GM21825 (cell line): ENCODE results near the gene KMT2D.

Experiments
- ATAC-seq: cut with Tn5 transposase; IDR thresholded peaks from one replicate; pipeline ENCODE4 v1.9.1; 2021; ENCODE audit warnings: mild to moderate bottlenecking, moderate library complexity; ENCODE audit not compliant: unreplicated experiment

Gene KMT2D

DNA sequence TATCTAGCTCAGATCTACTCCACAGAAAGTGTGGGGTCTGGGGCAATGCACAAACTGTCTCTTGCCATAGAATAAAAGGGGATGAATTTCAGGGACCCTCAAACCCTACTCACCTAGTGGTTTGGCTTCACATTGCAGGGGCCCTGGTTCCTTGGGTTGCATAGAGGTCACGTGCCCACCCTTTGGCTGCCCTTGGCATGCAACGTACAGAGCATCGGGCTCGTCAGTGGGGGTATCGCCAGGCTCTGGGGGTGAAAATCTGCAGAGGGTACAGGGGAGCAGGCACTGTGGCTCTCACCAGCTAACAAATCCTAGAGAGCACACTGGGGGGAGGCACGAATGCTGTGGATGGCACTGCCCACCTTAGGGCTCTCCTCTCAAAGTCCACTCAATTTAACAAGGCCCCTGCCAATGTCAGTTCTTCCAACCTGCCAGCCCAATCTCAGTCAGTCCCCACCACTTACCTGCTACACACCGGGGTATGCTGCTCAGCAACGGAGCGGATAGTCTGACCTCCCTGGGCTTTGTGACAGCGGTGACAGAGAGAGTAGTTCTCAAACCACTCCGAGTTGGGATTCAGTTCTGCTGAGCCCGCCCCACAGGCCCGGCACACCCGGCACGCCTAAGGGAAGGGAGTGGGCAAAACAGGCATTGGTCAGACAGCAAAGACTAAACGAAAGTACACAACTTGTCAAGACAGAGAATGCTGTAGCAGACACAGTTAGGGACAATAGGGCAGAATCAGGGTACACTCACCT is 8.0 kb downstream of the KMT2D start:
- ATAC-seq: no peak

DNA sequence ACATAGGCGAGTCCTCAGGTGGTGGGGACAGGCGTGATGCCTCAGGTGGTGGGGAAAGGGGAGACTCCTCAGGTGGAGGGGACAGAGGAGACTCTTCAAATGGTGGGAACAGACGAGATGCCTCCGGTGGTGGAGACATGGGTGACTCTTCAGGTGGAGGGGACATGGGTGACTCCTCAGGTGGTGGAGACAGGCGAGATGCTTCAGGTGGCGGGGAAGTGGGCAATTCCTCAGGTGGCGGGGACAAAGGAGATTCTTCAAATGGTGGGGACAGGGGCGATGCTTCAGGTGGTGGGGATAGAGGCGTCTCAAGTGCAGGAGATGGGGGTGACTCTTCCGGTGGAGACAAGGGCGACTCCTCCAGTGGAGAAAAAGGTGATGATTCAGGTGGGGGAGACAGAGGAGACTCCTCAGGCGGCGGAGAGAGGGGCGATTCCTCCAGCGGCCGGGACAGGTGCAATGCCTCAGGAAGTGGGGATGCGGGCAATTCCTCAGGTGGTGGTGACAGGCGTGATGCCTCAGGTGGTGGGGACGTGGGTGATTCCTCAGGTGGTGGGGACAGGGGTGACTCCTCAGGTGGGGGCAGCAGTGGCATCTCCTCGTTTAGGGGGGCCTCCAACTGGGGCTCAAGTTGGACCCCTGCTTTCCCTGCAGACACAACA is 8.7 kb downstream of the KMT2D start:
- no peak for ATAC-seq

- ATAC-seq: no peak
Measured at GRCh38 chr12:49051373-49051764, 9.2 kb downstream of the KMT2D start.

DNA sequence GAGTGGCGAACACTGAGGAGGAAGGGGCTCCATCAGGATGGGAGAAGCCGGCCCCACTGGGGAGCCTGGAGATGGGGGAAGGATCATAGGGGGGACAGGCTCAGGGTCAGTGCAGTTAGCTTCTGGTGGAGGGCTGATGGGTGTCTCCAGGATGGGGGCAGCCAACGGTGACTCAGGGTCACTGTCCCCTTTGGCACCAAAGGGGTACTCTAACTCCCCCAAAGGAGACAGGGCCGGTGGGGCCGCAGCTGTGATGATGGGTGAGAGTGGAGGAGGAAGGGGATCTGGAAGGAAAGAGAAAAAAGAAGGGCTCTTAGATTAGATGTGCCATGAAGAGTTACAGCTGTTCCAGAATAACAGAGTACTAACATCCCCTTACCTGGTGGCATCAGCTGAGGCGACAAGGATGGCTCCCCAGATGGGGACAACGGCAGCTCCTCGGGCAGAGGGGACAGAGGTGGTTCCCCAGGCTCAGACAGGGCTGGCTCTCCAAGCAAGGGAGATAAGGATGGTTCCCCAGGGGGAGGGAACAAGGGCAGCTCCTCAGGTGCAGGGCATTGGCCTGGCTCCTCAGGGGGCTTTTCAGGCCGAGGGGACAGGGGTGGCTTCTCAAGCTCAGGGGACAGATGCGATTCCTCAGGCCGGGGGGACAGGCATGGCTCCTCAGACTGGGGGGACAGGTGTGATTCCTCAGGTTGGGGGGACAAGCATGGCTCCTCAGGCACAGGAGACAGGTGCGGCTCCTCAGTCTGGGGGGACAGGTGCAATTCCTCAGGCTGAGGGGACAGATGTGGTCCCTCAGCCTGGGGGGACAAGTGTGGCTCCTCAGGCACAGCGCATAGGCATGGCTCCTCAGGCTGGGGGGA is 9.9 kb downstream of the KMT2D start:
- no peak for ATAC-seq

DNA sequence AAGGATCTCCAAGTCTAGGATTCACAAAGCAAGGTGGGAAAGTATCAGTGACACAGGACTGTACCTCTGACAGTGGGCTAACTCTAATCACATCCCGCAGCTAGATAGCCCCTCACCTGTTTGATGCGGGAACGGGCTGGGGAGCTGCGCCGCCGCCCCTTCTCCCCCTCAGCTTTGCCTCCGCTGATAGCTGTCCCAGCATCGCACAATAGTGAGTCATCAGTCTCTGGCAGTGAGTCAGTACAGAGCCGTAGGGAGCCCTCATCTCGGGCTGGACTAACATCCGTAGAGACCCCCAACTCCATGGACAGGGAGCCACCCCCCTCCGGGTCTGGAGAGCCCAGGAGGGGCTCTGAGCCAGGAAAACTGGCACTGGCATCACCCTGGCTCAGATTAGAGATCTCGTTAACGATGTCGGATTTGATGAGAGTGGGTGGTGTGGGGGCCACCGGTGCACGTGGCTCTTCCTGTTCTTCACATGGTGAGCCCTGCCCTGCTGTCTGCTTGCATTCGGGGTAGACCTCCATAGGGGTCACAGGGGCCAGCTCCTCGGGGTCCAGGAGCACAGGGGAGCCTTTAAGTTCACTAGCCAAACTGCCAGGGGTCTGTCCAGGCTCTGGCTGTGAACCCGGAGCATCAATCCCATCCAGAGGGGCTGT is 10.9 kb downstream of the KMT2D start:
- ATAC-seq: no peak

DNA sequence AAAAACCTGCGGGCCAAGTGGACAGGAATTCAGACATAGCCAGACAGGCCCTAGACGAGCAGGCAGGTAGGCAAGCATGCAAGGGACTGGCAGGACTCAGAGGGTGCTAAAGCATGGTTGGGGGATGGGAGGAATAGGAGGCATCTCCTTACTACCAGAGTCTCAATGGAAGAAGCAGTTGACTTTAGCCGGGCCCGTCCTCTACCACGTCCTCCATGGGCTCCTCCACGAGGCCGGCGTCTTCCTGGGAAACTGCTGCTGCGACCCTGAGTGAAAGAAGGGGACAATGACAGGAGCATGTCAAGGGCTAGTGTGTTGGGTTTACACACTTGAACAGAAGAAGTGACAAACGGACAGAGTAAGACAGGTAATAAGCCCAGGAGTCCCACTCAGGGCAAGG is 11.6 kb downstream of the KMT2D start:
- no peak for ATAC-seq

DNA sequence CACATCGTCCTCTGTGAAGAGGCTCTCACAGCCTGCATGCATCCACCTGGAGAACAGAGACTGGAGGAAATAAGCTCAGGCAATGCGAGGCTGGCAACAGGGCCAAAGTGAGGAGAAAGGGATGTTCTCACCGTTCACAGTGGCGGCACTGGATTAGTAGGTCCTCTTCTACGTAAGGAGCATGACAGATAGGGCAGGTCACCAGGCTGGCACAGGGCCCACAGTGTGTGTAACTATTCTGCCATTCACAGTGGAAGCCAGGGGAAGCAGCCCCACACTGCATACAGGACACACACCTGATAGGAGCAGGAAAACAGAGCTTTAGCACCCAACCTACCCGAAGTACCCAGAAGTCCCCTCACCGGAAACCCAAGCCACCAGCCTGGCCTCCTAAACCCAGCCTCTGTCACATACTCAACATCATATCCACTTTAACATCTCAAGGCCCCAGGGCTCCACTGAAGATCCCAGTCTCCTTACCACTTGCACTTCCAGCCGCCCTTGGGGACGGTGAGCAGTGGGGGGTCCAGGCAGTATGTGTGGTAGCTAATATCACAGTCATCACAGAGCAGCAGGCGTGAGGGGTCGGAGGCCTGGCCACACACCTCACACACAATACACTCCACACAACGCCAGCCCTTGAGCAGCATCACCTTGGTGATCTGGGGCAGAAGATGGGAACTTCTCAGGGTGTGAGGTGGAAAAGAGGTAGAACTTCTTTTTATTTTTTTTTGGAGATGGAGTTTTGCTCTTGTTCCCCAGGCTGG is 14.3 kb downstream of the KMT2D start:
- ATAC-seq: no peak

DNA sequence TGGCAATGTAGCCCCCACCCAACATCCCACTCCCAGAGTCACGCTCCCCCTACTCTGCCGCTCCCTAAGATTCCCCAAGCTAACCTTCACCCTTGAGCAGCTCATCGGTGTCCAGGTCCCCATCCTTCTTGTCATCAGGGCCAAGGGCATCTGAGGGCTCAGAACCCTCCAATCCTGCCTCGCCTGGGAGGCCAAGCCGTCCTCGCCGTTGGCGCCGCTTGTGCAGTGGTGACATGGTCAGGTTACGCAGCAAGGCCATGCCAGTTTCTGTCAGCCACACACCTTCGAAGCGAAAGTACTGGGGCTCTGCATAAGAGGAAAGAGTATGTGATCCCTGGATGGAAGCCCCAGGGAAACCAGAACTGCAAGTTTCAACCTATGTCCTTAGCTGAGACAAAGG is 15.9 kb downstream of the KMT2D start:
- ATAC-seq: no peak

DNA sequence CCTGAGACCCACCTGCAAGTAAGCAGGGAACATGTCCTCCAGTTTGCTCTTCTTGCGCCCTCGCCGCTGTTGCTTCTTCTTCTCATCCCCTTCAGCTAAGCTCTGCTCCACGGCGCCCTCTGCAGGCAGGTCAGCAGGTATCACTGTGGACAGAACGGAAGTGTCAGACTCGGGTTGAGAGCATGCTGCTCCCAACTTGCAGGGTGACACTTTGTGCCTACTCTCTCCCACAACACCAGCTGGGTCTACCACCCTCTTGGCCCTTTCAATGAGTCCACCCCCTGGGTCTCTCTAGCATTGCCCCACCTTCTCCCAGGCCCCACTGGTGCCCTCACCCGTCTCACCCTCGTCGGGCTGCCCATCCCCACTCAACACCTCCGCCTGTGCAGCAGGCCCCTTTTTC is 16.7 kb downstream of the KMT2D start:
- ATAC-seq: no peak

GRCh38 chr12:49043241-49043640 is 17.4 kb downstream of the KMT2D start:
- no peak for ATAC-seq

GRCh38 chr12:49041881-49042484 is 18.6 kb downstream of the KMT2D start:
- ATAC-seq: no peak

DNA sequence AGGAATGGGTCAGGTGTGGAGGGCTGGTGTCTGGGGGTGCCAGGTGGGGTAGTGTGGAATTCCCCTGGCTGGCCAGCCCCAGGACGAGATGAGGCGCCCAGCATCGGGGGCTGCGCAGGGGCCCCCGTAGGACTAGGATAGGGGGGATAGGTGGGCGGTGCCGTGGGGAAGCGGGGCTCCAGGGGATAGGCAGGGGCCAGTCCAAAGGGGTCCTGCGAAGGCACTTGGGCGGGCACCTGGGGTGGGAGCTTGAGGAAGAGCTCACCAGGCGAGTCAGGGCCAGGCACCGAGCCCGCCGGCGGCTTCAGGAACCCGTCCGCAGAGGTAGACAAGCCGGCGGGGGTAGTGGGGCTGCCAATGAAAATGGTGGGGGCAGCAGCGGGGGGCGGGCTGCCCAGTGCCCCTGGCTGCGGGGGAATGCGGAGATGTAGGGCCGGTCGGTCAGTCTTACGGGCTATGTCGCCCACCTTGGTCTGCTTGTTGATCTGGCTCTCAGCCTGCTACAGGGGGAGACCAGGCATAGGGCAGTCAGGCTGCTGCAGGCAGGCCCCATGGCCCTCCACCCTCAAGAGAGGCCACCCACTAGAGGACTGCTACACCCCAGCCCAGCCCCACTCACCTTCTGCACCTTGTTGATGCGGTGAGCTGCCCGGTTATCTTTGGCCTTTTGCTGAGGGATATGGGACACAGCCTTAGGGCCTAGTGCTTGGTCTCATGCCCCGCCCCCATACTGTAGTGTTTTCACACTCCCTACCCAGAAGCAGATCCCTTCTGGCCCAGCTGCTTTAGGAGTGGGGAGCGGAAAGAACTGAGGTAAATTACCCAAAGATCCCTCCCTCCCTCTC is 19.3 kb downstream of the KMT2D start:
- ATAC-seq: no peak

- no peak for ATAC-seq
Measured at GRCh38 chr12:49040364-49040855, 20.2 kb downstream of the KMT2D start.

DNA sequence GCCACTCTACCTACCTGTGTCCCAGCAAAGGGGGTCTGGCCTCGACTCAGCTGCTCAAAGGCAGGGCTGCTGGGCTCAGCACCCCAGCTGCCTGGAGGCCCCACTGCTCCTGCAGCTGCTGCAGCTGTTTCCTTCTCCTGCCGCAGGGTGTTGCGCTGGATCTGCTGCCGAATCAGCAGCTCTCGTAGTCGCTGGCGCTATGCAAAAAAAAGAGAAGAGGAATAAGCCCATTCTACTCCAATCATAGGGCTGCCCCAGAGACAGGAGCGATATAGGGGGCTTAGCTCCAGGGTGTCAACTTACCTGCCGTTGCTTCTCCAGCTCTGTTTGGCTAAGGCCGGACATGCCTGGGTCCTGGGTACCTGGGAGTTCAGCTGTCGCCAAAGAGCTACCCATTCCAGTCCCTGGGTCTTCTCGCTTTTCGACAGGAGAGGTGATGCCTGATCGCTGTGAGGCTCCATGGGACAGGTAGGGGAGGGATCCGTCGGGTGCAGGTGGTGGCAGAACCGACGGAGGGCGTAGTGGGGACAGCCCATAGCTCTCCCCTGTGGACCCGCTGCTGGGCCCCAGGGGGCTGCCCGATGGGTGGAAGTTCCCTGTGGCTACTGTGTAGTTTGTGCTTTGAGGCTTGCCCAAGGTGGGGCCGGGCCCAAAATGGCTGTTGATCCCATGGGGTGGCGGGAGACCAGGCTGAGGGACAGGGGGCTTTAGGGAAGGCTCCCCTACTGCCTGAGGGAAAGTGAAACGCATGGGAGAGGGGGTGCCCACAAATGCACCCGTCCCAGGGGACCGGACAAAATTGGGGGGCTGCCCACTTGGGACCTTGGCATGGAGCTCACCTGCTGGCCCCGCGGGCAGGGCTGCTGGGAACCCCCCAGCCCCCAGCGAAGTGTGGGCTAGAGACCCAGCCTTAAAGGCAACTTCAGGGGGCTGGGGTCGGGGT is 20.9 kb downstream of the KMT2D start:
- no peak for ATAC-seq

GRCh38 chr12:49038291-49038955 is 22.2 kb downstream of the KMT2D start:
- ATAC-seq: no peak

GRCh38 chr12:49037947-49038237 is 22.7 kb downstream of the KMT2D start:
- no peak for ATAC-seq

- ATAC-seq: no peak
Measured at GRCh38 chr12:49037111-49037946, 23.3 kb downstream of the KMT2D start.
